Ectodermal cell (in vitro differentiated cells): ENCODE measurements around the gene LRRC32.
"Not testable (repeated sequence)": the region's sequence is repeated elsewhere in the genome, so short reads cannot be mapped to it uniquely, and the experiment has no call there.

Source experiments
- H3K27ac ChIP-seq: 2 replicates; pipeline ENCODE4 v1.7.0; 2013; ENCODE audit warnings: mild to moderate bottlenecking, low read depth, low read length; ENCODE audit not compliant: insufficient read depth, poor library complexity, severe bottlenecking
- H3K27me3 ChIP-seq: 2 replicates; pipeline ENCODE4 v1.7.0; 2013; ENCODE audit warnings: mild to moderate bottlenecking, low read length; ENCODE audit not compliant: insufficient read depth, control insufficient read depth, poor library complexity, severe bottlenecking
- H3K36me3 ChIP-seq: one replicate; pipeline ENCODE4 v1.7.0; 2013; ENCODE audit warnings: low read length; ENCODE audit not compliant: control insufficient read depth, insufficient read depth
- H3K4me1 ChIP-seq: one replicate; pipeline ENCODE4 v1.7.0; 2013; ENCODE audit warnings: low read length; ENCODE audit not compliant: control insufficient read depth, insufficient read depth
- H3K4me3 ChIP-seq: 2 replicates; pipeline ENCODE4 v1.7.0; 2013; ENCODE audit warnings: low read depth, low read length, control low read depth; ENCODE audit not compliant: insufficient read depth
- H3K9me3 ChIP-seq: 2 replicates; pipeline ENCODE4 v1.7.0; 2013; ENCODE audit warnings: mild to moderate bottlenecking, low read length, moderate library complexity; ENCODE audit not compliant: control insufficient read depth
- WGBS, 2 experiments: methylation state at CpG; one replicate each; pipeline ENCODE4 v1.1.7; 2013; ENCODE audit warnings: missing lambda C conversion rate in 2 of 2; 5-methylcytosine and 5-hydroxymethylcytosine counted together

Gene LRRC32

GRCh38 chr11:76622493-76623094, 48.0 kb downstream of the LRRC32 start:
- Histone ChIP-seq H3K27ac (no peak overlapping the region), H3K27me3 (no peaks in the 10 kb centered on the region), H3K36me3 (no peaks in the 10 kb centered on the region), H3K4me3 (no peak overlapping the region), H3K4me1 (no peaks in the 10 kb centered on the region), H3K9me3 (no peaks in the 10 kb centered on the region)
- 92% methylated on average over 5 of the region's 5 CpGs for WGBS, 2 experiments

- H3K4me1 ChIP-seq = no peaks in the 10 kb centered on the region
- H3K27me3 ChIP-seq = no peaks in the 10 kb centered on the region
- no peak overlapping the region for H3K4me3 ChIP-seq
- WGBS, 2 experiments = 90 to 91% methylated on average over 7 of the region's 7 CpGs
- no peak overlapping the region for H3K27ac ChIP-seq
- no peaks in the 10 kb centered on the region for H3K9me3 ChIP-seq
- H3K36me3 ChIP-seq = no peaks in the 10 kb centered on the region
Measured at GRCh38 chr11:76621868-76622267, 48.7 kb downstream of the LRRC32 start.

- Histone ChIP-seq H3K27ac (no peak overlapping the region), H3K9me3 (no peaks in the 10 kb centered on the region), H3K4me1 (no peaks in the 10 kb centered on the region), H3K36me3 (no peaks in the 10 kb centered on the region), H3K4me3 (no peak overlapping the region), H3K27me3 (no peaks in the 10 kb centered on the region)
- 93 to 94% methylated on average over 8 of the region's 8 CpGs for WGBS, 2 experiments
Measured at GRCh38 chr11:76621466-76621865, 49.1 kb downstream of the LRRC32 start.

- no peak overlapping the region for H3K4me3 ChIP-seq
- WGBS, 2 experiments = 96 to 98% methylated on average over 2 of the region's 2 CpGs
- no peaks in the 10 kb centered on the region for H3K9me3 ChIP-seq
- no peaks in the 10 kb centered on the region for H3K4me1 ChIP-seq
- H3K27me3 ChIP-seq = no peaks in the 10 kb centered on the region
- H3K27ac ChIP-seq = no peak overlapping the region
- no peaks in the 10 kb centered on the region for H3K36me3 ChIP-seq
Measured at GRCh38 chr11:76620489-76620888, 50.1 kb downstream of the LRRC32 start.

- H3K4me1 ChIP-seq, H3K4me3 ChIP-seq, H3K36me3 ChIP-seq, H3K27me3 ChIP-seq, H3K9me3 ChIP-seq, H3K27ac ChIP-seq: not testable (repeated sequence)
- WGBS, 2 experiments = no CpG with 5 or more reads among the region's 5 CpGs
Measured at GRCh38 chr11:76619801-76620200, 50.7 kb downstream of the LRRC32 start.

- 88 to 94% methylated on average over 7 of the region's 7 CpGs for WGBS, 2 experiments
- no peak overlapping the region for H3K27ac ChIP-seq
- no peaks in the 10 kb centered on the region for H3K4me1 ChIP-seq
- no peak overlapping the region for H3K4me3 ChIP-seq
- no peaks in the 10 kb centered on the region for H3K36me3 ChIP-seq
- H3K27me3 ChIP-seq = no peaks in the 10 kb centered on the region
- no peaks in the 10 kb centered on the region for H3K9me3 ChIP-seq
Measured at GRCh38 chr11:76617553-76618265, 52.8 kb downstream of the LRRC32 start.

- Histone ChIP-seq H3K27me3 (no peaks in the 10 kb centered on the region), H3K4me1 (no peaks in the 10 kb centered on the region), H3K4me3 (no peak overlapping the region), H3K27ac (no peak overlapping the region), H3K9me3 (no peaks in the 10 kb centered on the region), H3K36me3 (no peaks in the 10 kb centered on the region)
- WGBS, 2 experiments = 90 to 93% methylated on average over 10 of the region's 10 CpGs
Measured at GRCh38 chr11:76616676-76617552, 53.6 kb downstream of the LRRC32 start.

GRCh38 chr11:76615950-76616349, 54.6 kb downstream of the LRRC32 start:
- WGBS, 2 experiments = 78 to 79% methylated on average over 4 of the region's 4 CpGs
- Histone ChIP-seq H3K9me3 (no peaks in the 10 kb centered on the region), H3K36me3 (no peaks in the 10 kb centered on the region), H3K27me3 (no peaks in the 10 kb centered on the region), H3K27ac (no peak overlapping the region), H3K4me3 (no peak overlapping the region), H3K4me1 (peaks cover 4% of the 10 kb centered on the region)

GRCh38 chr11:76614471-76615179, 55.9 kb downstream of the LRRC32 start:
- WGBS, 2 experiments = 91 to 93% methylated on average over 12 of the region's 12 CpGs
- no peak overlapping the region for H3K27ac ChIP-seq
- no peaks in the 10 kb centered on the region for H3K9me3 ChIP-seq

GRCh38 chr11:76613901-76614300, 56.6 kb downstream of the LRRC32 start:
- Histone ChIP-seq H3K9me3 (no peaks in the 10 kb centered on the region), H3K4me1 (peaks cover 9% of the 10 kb centered on the region), H3K27ac (no peak overlapping the region), H3K4me3 (no peak overlapping the region), H3K36me3 (no peaks in the 10 kb centered on the region), H3K27me3 (no peaks in the 10 kb centered on the region)
- WGBS, 2 experiments = 87 to 92% methylated on average over 4 of the region's 4 CpGs

More at GRCh38 chr11:76614471-76615179, 55.9 kb downstream of the LRRC32 start:
- Histone ChIP-seq H3K4me3 (no peak overlapping the region), H3K4me1 (peaks cover 9% of the 10 kb centered on the region), H3K36me3 (no peaks in the 10 kb centered on the region), H3K27me3 (no peaks in the 10 kb centered on the region)
